Calu3 (cell line): ENCODE measurements around the gene ZPLD1. TPM values are rescaled to one million over a fixed set of nuclear protein-coding genes. Genes with fewer than 3 reads are reported as not detected.
A peak's percentile ranks its signal among the peaks of the same experiment; 100 is the strongest.

ENCODE experiments used
- BruUV-seq: library from RNA; stranded (reverse); fragments of 400-500 nt; replicated peaks from 2 replicates; lab custom pipeline; 2021; lab: Mats Ljungman, UMichigan
- CTCF ChIA-PET: fragments of 300-600 bp; sonication (Branson Sonifier 250); formaldehyde crosslinking; loops from one replicate; lab custom pipeline; 2022; ENCODE audit warnings: antibody characterized with exemption; lab: Charles Lee
- DNase-seq: peaks from one replicate; pipeline ENCODE4 v3.0.0; 2022
- H3K27ac Mint-ChIP-seq: one replicate; pipeline ENCODE4 v1.8.0; 2022; ENCODE audit warnings: mixed read lengths; ENCODE audit not compliant: unreplicated experiment
- H3K27me3 Mint-ChIP-seq: one replicate; pipeline ENCODE4 v1.8.0; 2022; ENCODE audit warnings: mixed read lengths; ENCODE audit not compliant: unreplicated experiment
- H3K36me3 Mint-ChIP-seq: one replicate; pipeline ENCODE4 v1.8.0; 2022; ENCODE audit warnings: mild to moderate bottlenecking, moderate library complexity, mixed read lengths; ENCODE audit not compliant: insufficient read depth, unreplicated experiment
- H3K4me1 Mint-ChIP-seq: one replicate; pipeline ENCODE4 v1.8.0; 2022; ENCODE audit warnings: mild to moderate bottlenecking, low read depth, mixed read lengths; ENCODE audit not compliant: unreplicated experiment
- H3K4me3 Mint-ChIP-seq: one replicate; pipeline ENCODE4 v1.8.0; 2022; ENCODE audit warnings: mild to moderate bottlenecking, low read depth, moderate library complexity, mixed read lengths; ENCODE audit not compliant: unreplicated experiment
- H3K9me3 Mint-ChIP-seq: one replicate; pipeline ENCODE4 v1.8.0; 2022; ENCODE audit warnings: low read depth, mixed read lengths; ENCODE audit not compliant: unreplicated experiment
- intact Hi-C: fragments of 100-400 bp; cut with micrococcal nuclease; formaldehyde crosslinking; loops from one replicate; pipeline ENCODE4 v1.10.0; 2022; ENCODE audit not compliant: unreplicated experiment
- total RNA-seq: library from RNA; stranded (reverse); gene quantifications from 2 replicates; pipeline ENCODE4 v1.2.3, GENCODE V29; 2022
- TF ChIP-seq, protein P1 (sequence below): fragments of 200-600 bp; IDR thresholded peaks from one replicate; pipeline ENCODE4 v1.8.0; 2022; ENCODE audit warnings: antibody characterized with exemption; ENCODE audit not compliant: unreplicated experiment

ZPLD1 gene
- total RNA-seq, 1 experiment from 2014 or later: 0.64 TPM

- no peak for DNase-seq
- no peaks in the 10 kb centered on the region for H3K27me3 Mint-ChIP-seq
- no TSS peak for BruUV-seq
- no peaks in the 10 kb centered on the region for H3K36me3 Mint-ChIP-seq
- TF ChIP-seq, protein P1, sequence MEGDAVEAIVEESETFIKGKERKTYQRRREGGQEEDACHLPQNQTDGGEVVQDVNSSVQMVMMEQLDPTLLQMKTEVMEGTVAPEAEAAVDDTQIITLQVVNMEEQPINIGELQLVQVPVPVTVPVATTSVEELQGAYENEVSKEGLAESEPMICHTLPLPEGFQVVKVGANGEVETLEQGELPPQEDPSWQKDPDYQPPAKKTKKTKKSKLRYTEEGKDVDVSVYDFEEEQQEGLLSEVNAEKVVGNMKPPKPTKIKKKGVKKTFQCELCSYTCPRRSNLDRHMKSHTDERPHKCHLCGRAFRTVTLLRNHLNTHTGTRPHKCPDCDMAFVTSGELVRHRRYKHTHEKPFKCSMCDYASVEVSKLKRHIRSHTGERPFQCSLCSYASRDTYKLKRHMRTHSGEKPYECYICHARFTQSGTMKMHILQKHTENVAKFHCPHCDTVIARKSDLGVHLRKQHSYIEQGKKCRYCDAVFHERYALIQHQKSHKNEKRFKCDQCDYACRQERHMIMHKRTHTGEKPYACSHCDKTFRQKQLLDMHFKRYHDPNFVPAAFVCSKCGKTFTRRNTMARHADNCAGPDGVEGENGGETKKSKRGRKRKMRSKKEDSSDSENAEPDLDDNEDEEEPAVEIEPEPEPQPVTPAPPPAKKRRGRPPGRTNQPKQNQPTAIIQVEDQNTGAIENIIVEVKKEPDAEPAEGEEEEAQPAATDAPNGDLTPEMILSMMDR: no peak
- H3K4me3 Mint-ChIP-seq: no peak overlapping the region
- peaks cover 23% of the 10 kb centered on the region for H3K4me1 Mint-ChIP-seq
- H3K27ac Mint-ChIP-seq: peak overlapping the region; percentile 59
- CTCF ChIA-PET: no interaction called here
- no peaks in the 10 kb centered on the region for H3K9me3 Mint-ChIP-seq
- intact Hi-C loops: no loop called here
Measured at GRCh38 chr3:102460579-102460978, 25.8 kb downstream of the ZPLD1 start.

DNA sequence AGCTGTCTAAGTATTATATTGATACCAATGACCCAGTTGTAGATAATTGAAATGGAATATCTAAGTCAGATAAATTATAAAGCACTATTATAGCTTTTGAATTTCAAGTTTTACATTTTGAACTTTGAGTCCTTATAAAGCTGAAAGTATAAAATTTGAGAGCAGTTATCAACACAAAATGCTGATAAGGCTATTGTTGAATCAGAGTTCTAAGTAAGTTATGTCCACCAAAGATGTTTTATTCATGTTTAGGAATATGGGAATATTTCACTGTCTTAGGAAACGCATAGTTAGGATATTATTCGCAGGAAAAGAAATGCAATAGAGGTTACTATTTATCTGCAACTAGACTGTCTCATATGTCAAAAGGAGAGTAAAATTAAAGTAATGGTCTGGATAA is 29.4 kb downstream of the ZPLD1 start:
- no peaks in the 10 kb centered on the region for H3K9me3 Mint-ChIP-seq
- DNase-seq: no peak
- H3K36me3 Mint-ChIP-seq: no peaks in the 10 kb centered on the region
- H3K27ac Mint-ChIP-seq: no peak overlapping the region
- H3K27me3 Mint-ChIP-seq: no peaks in the 10 kb centered on the region
- peaks cover 8% of the 10 kb centered on the region for H3K4me1 Mint-ChIP-seq
- no TSS peak for BruUV-seq
- H3K4me3 Mint-ChIP-seq: no peak overlapping the region
- CTCF ChIA-PET: no interaction called here
- TF ChIP-seq, protein P1: no peak
- intact Hi-C loops: no loop called here

DNA sequence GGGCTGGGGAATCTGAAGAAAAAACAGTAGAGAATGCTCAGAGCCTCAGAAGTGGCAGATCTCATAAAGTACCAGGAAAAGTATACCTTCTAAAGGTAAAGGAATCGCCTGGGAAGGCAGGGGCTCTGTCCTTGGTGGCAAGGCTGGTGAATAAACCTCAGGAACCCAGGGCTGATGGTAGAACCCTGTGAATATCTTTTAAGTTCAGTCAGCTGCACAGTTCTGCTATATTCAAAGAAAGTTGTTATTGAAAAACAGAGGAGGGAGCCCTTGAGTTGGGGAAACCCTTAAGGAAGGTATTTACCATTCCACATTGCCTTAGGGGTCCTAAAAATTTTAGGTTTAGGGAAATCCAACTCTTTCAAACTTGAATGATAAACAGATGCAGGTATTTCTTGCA is 31.2 kb downstream of the ZPLD1 start:
- no TSS peak for BruUV-seq
- Mint-ChIP-seq H3K9me3 (no peaks in the 10 kb centered on the region), H3K27ac (no peak overlapping the region), H3K4me3 (no peak overlapping the region), H3K27me3 (no peaks in the 10 kb centered on the region), H3K36me3 (no peaks in the 10 kb centered on the region), H3K4me1 (peaks cover under 1% of the 10 kb centered on the region)
- CTCF ChIA-PET: interaction anchor here (0.9 to 1.2 kb wide), 2 partner anchors 65 to 70 kb away, joined by 3 to 4 read pairs; no protein-coding TSS in a partner anchor
- DNase-seq: no peak
- intact Hi-C loops: loop anchor here (1.0 to 5.0 kb wide), 2 partner anchors 70 to 229 kb away; no protein-coding TSS in a partner anchor
- TF ChIP-seq, protein P1: no peak

DNA sequence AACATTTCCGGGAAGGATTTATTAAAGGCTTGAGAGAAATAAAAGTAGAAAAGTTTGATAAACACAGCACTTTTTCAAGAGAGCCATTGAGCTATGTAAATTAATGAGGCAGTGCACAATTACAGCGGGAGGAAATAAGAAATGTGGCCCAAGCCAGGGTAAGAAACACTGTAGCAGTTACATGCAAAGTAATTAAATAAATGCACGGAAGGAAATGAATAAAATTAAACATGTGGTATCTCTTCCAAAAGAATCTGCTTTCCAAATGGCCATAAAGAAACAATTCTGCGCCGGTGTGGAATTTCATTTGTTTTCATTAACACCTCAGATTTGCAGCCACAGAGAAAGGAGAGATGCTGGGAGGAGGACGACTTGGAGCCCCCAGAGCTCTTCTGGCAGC is 35.3 kb downstream of the ZPLD1 start:
- DNase-seq: no peak
- Mint-ChIP-seq H3K9me3 (peaks cover 2% of the 10 kb centered on the region), H3K4me1 (peaks cover 6% of the 10 kb centered on the region), H3K4me3 (no peak overlapping the region), H3K27me3 (no peaks in the 10 kb centered on the region), H3K27ac (no peak overlapping the region), H3K36me3 (no peaks in the 10 kb centered on the region)
- CTCF ChIA-PET: no interaction called here
- TF ChIP-seq, protein P1: no peak
- BruUV-seq: no TSS peak
- intact Hi-C loops: no loop called here
